HG03135 (cell line): ENCODE measurements around the gene CDCP1.

Experiments used
- ATAC-seq: cut with Tn5 transposase; IDR thresholded peaks from one replicate; pipeline ENCODE4 v1.9.1; 2021; ENCODE audit warnings: mild to moderate bottlenecking, moderate library complexity; ENCODE audit not compliant: unreplicated experiment

CDCP1 gene, protein sequence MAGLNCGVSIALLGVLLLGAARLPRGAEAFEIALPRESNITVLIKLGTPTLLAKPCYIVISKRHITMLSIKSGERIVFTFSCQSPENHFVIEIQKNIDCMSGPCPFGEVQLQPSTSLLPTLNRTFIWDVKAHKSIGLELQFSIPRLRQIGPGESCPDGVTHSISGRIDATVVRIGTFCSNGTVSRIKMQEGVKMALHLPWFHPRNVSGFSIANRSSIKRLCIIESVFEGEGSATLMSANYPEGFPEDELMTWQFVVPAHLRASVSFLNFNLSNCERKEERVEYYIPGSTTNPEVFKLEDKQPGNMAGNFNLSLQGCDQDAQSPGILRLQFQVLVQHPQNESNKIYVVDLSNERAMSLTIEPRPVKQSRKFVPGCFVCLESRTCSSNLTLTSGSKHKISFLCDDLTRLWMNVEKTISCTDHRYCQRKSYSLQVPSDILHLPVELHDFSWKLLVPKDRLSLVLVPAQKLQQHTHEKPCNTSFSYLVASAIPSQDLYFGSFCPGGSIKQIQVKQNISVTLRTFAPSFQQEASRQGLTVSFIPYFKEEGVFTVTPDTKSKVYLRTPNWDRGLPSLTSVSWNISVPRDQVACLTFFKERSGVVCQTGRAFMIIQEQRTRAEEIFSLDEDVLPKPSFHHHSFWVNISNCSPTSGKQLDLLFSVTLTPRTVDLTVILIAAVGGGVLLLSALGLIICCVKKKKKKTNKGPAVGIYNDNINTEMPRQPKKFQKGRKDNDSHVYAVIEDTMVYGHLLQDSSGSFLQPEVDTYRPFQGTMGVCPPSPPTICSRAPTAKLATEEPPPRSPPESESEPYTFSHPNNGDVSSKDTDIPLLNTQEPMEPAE

DNA sequence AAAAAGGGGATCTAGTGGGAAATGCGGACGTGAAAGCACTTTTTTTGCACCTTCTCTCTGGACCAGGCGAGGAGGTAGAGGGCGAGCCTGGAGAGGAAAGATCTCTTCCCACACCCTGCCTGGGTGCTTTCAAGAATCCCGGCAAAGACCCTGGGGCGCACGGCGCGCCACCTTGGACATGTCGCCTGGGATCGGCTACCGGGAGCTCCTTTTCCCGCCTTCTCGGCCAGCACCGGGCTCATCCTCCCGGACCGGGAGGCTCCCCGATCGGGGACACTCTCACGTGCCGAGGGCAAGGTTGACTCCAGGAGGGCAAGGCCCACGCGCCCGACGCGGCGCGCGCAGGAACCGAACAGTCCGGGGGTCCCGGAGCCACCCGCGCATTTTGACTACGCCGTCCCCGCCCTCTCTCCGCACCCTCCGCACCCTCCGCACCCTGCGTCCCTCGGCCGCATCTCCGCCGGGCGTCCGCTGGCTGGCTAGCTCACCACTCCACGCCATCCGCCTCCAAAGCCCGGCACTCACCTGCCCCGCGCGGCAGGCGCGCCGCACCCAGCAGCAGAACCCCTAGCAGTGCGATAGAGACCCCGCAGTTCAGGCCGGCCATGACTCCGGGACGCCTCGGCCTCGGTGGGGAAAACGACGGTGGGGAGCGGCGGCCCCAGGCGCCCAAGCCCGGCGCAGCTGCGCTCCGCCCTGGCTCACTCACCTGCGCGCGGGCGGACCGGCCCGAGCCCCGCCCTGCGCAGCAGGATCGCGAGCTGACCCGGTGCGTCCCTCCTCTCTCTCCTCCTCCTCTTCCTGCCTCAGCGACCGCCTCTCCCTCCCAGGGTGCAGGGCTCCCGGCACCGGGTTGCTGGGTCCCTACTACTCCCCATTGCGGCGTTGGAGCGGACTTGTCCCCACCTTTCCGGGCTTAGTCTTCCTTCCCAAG lies at the start of gene CDCP1:
TSS of gene CDCP1 (minus strand) at position 698 of the 934 bp plus-strand sequence. CDS start at position 607, 91 bp downstream.
- ATAC-seq, result no peak

DNA sequence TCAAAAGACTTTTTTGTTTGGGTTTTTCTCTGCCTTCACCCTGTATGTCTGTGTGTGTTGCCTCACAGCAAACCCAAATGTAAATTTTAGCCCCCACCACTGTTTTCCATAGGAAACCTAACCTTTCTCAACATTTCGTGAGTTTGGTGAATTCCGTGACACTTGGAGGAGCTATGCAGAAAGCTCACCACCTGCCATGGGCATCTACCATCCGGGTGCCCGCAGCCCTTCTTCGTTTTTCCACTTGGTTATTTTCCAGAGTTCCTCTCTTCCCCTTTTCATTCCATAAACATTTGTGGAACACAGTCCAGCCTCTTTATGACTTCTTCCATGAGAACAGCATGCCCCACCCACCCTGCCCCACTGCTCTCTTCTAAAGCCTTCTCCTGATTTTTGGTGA lies 48.6 kb upstream of the CDCP1 start:
- no peak for ATAC-seq

DNA sequence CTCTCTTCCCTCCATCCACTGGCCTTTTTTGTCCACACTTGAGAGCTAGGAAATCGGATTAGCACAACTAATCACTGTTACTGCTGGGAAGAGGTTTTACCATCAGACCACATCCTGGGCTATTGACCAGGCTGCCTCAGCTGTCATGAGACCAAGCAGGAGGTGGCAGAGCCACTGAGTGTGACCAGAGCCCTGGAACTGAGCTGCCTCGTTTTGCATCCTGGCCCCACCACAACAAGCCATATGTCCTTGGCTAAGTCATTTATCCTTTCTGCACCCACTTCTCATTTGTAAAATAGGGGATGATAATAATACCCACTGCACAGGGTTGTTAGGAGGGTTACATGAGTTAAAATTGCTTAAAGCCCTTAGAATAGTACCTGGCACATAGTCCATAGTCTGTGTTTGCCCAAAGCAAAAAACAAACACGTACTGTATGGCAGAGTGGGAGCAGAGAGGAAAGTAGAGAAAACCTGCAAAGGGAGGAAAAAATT lies 45.8 kb upstream of the CDCP1 start:
- no peak for ATAC-seq

DNA sequence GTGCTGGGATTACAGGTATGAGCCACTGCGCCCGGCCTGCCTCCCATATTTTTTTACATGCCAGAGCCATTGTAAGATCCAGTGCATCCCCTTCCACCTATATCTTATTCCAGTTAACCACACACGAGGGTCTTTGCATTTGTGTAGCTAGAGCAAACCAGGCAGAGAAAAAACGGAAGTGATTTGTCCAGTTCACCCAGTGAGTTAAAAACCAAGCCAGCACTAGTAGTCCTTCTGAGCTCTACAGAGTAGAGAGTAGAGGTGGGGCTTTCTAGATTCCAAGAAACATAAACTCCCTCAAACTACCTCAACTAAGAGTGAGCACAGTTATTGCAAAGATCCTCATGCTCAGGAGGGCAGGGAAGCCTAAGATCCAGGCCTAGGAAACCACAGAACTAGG lies 45.2 kb upstream of the CDCP1 start:
- no peak for ATAC-seq

DNA sequence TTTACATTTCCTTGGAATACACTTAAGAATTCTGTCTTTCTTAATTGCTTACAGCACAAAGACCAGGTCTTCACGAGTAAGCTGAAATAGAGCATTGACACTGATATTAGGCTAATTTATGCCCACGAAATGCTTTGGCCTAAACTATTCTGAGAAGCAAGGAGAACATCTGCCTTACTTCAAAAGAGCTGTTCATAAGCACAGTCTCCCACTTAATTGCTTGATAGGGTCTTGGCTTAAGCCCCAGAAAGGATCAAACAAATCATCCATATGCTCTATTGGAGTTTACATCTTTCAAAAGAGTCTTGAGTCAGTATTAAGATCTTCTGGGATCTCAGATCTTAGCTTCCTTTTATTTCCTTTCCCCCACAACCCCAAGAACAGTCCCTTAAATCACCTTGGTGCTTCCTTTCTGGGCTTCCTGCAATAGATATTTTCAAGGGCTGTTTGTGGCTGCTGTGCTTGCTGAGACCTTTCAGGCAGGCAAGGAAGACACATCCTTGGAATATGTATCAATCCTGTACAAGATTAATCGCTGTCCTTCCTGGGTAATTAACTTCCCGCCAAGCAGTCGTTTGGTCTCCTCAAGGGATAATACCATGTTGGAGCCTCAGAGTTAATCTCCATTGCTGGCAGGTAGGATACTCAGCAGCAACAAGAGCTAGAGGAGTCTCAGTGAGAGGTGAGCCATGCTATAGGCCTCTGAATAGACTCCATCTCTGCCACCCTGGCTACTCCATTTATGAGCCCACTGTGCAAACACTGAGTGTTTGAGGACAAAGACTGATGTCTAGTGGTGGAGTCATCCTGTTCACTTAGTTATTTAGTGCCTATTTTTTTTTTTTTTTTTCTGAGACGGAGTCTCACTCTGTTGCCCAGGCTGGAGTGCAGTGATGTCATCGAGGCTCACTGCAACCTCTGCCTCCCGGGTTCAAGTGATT lies 42.8 kb upstream of the CDCP1 start:
- no peak for ATAC-seq

DNA sequence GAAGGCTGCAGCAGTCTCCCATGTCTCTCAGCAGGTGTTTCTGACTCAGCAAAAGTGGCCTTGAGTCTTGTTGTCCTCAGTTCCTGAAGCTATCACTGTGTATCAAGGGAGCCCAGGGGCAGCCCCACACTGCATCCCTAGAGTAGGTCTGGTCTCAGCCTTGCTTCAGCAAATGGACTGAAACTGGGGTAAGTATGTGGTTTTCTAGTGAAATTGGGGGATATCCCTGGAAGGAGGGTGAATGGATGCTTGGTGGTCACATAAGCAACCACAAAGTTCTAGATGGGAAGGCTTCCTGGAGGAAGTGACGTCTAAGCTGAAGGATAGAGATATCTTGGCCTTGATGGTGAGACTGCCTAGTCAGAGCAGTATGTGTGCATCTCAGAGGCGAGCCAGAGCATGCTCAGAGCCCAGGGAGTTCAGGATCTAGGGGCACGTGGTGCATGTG lies 41.5 kb upstream of the CDCP1 start:
- ATAC-seq, result no peak

DNA sequence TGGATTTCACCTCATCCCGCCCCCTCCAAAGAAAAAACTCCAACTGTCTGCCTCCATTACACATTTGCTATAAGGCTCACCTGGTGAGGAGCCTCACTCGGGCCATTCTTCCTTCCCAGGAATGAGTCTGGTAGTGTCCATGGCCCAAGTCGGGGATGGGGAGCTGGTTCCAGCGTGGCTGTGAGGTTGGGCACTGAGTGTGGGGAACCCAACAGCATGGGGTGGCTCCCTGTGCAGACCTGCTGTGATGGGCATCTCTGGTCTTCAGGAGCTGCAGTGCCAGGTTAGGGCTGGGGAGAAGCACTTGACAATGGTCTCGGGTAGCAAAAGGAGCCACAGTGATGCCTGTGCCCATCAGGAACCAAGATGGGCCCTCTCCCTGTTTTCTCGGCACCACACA lies 40.7 kb upstream of the CDCP1 start:
- no peak for ATAC-seq

DNA sequence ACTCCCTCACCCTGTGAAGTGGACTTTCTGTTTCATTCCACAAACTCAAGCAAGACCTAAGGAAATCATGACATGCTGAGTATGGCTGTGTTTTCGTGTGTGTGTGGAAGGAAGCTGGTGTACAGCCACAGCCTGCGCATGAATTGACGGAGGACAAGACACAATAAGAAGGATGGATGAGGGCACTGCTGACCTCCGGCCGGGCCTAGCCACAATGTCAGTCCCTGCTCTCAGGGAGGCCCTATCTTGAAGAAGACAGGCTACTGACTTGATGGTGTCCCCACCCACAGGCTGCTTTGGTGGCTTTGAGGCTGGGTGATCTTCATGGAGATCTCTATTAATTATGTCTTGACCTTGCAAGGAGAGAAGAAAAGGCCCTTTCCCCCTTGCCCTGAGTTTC lies 39.3 kb upstream of the CDCP1 start:
- ATAC-seq, result no peak

DNA sequence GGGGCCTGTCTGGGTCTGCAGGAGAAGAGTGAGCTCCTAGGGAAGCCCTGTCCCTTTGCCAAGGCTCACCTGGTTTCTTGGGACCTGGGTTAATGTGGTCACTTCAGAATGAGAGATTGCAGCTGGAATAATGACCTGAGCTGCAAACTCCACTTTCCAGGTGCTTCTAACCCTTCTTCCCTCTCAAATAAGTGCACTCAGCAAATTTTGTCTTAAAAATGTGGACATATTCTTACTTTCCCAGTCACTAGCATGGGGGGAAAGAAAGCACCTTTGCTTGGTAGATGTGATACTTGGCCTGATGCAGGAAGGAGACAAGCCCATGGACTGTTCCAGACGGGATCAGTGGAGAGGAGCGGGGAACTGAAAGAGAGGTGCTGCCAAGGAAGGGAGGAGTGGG lies 38.9 kb upstream of the CDCP1 start:
- no peak for ATAC-seq

DNA sequence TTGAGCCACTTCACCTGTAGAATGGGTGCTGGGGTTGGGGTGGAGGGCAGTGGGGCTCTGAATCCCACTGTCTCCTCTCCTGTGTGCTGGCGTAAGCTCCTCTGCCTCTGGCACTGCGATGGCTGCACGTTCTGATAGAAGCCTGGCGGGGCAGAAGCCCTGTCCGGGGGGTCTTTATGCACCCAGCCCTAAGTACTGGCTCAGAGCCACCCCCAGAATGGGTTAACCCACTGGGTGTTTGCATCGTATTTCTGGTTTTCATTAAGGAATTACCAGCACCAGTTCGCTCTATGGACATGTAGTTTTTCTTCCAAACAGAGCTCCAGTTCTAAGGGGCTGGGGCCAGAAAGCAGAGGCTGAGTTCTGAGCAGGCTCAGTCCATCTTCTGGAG lies 37.7 kb upstream of the CDCP1 start:
- no peak for ATAC-seq

DNA sequence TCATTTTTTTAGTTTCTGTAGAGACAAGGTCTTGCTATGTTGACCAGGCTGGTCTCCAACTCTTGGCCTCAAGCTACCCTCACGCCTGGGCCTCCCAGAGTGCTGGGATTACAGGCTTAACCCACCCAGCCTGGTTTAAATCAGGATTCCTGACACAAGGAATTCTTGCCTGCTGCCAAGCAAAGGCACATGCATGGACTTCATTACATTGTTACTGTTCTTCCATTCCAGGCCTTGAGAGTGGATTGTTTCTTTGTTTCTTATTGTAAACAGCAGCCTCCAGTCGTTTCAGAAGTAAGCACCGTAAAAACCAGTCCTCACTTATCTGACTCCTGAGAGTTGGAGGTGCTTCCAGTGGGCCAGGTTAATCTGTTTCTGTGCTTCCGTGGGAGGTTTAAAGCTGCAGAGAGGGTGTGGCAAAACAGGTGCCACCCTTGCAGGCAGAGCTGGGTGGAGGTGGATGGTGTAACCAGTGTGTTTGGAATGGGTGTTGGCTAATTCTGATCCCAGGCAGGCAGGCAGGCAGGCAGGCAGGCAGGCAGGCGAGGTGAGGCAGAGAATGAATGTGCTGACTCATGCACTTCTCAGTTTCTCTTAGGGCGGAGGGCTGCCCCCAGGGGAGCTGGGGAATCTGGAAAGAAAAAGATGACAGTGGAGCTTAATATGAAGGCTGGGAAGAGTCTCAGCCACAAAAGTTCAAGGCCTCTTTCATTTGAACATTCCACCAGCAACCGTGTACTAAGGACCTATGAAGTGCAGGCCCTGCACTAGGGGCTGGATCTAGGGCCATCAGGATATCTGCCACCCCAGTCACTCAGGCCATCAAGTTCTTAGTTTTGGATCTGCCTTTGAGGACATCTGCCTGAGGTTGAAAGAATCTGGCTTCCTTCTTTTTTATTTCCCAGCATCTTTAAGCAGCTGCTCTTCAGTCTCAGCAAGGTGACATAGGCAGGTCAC lies 37.0 kb upstream of the CDCP1 start:
- no peak for ATAC-seq

DNA sequence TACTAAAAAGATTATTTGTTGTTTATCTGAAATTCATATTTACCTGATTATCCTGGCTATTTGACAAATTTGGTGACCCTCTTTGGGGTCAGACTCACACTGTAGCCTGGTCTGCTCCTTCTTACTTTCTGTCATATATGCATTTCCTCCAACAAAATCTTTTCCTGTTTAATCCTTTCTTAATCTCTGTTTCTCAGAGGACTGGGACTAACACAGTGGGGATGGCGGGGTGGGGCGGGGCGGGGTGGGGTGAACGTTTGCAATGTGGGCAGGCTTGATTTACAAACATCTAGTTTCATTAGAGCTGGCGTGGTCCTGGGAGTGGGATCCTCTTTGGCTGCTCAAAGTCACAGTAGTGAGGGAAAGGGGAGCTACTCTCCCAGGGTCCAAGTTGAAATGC lies 35.3 kb upstream of the CDCP1 start:
- no peak for ATAC-seq

DNA sequence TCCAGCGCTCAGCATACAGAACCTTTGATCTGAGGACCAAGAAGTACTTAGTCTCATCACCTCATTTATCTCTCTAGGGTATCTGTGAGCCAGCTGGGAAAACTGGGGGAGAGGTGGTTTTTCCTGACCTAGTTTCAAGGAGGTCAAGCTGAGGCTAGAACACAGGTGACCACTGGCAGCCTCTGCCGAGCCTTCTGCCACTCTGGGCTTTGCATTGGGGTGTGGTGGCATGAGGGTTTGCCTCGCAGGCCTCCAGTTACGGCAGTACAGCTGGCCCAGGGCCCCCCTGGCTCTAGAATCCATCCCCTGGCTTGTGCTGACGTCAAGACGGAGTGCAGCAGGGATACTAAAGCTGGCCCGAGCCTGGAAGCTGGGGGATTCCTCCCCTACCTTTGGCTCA lies 34.7 kb upstream of the CDCP1 start:
- ATAC-seq, result no peak

DNA sequence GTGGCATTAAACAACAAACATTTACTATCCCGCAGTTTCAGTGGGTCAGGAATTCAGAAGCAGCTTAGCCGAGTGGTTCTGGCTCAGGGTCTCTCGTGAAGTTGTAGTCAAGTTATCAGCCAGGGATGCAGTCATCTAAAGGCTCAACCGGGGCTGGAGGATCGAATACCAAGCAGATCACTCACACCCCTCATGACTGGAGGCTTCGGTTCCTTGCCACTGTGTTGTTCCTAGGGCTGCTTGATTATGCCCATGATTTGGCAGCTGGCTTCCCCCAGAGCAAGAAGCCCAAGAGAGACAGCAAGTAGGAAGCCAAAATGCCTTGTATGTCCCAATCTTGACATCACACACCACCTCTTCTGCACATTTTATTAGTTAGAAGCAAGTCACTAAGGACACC lies 33.9 kb upstream of the CDCP1 start:
- ATAC-seq, result no peak

DNA sequence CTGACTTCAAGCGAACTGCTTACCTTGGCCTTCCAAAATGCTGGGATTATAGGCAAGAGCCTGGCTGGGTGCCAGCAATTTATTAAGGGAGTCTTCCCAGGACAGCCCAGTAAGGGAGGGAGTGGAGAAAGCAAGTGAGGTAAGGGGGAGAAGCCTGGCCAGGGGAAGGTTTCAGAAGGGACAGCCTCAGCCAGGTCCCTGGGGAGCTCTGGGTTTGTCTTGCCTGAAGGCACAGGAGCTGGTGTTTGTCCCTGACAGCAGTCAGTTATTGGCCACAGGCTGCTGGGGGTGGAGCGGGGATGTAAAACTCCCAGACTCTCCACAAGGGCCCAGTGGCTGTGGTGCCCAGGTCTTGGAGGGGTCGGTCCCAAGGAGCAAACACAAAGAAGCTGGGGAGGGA lies 33.0 kb upstream of the CDCP1 start:
- no peak for ATAC-seq

DNA sequence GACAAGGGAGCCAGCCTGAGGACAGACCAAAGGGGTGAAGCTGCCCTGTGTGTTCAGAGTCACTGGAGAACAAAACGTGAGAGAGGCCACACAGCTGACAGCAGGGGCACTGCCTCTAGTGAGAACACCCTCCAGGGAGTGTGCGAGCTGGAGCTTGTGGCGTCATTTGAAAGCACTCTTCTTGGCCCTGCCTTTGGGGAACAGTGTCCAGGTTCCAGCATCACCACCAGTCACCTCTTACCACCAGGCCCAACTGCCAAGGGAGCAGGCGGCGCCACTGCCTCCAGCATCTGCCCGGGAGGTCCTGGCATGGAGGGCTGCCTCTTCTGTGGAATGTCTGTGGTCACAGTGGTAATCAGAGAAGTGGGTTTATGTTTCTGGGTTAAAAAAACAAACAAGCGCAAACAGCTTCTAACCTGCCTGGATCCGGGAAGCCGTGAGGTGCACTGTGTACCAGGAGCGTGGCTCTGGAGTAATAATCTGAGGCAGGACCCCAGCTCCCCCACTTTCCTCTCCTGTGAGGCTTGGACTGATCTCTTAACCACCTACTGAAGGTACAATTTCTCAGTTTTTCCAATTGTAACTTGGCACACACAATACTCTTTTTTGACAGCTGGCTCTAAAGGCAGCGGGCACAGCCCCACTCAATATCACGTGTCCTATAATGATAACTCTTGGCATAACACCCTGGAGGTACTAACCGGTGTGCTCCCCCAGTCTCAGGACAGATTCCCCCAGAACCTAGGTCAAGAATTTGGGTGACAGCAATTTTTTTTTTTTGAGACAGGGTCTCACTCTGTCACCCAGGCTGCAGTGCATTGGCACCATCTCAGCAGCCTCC lies 32.2 kb upstream of the CDCP1 start:
- ATAC-seq, result no peak

DNA sequence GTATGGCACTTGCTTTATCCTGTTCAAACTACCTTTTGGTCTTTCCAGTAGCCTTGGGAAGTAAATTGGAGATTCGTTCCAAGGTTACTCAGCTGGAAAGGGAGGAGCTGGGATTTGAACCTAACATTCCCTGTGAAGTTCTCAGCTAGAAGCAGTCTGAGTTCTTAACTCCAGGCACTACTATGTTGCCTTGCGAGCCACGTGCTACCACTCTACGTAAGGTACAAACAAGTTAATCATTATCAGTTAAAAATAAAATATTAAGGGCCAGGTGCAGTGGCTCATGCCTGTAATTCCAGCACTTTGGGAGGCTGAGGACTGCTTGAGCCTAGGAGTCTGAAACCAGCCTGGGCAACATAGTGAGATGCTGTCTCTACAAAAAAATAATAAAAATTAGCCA lies 30.7 kb upstream of the CDCP1 start:
- ATAC-seq, result no peak

DNA sequence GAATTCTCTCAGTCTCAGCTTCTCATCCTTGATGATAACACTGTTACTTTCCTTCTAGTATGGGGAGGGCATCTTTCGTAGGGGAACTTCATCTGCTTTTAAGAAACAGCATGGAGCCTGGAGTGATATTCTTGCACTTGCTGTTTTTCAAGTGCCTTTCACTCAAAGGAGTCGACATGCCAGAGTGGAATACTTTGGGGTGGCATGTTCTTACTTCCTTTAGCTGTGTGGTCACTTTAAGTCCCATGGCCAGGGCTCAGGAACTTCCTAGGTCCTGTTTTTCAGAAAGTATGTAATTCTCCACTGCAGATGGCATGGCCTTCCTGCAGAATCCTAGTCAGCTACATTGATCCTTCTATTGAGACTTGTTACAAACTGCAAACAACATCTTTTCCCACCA lies 28.1 kb upstream of the CDCP1 start:
- ATAC-seq, result no peak
